HG03354 (cell line): ENCODE measurements around the gene ABLIM2.

Source experiments
- ATAC-seq: cut with Tn5 transposase; IDR thresholded peaks from one replicate; pipeline ENCODE4 v1.9.1; 2021; ENCODE audit warnings: mild to moderate bottlenecking; ENCODE audit not compliant: unreplicated experiment, poor library complexity, severe bottlenecking

ABLIM2 gene

DNA sequence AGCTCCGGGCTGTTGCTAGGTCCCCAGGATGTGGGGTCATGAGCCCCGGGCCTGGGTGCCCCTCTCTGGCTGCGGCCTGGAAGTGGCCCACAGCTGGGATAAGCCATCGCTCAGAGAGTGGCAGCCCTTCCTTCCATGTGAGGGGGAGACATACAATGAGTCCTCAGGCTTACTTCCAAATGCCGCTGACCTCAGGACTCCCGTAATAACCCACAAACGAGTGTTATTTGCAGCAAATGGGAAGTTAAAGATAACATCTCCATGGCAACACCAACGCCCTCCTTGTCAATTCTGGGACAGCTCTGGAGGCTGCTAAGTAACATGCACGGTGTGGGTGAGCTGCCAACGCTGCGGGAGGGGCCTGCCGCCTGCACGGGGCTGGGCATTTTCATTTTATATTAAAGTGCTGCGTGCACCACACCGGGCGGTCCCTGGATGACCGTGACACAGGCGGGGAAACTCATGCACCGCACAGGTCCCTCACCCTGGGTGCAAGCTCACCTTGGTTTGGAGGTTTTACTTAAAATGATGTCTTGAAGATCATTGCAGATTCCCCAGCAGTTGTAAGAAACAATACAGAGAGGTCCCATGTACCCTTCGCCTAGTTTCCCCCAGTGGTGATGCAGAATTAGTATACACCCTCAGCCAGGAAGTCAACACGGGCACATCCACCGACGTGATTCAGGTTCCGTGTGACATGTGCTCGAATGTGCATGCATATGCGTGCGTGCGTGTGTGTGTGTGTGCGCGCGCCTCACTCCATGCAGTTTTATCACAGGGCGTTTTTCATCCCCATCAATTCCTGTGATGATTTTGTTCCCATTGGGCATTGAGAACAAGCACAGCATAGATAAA is 79.4 kb downstream of the ABLIM2 start:
- ATAC-seq = no peak

DNA sequence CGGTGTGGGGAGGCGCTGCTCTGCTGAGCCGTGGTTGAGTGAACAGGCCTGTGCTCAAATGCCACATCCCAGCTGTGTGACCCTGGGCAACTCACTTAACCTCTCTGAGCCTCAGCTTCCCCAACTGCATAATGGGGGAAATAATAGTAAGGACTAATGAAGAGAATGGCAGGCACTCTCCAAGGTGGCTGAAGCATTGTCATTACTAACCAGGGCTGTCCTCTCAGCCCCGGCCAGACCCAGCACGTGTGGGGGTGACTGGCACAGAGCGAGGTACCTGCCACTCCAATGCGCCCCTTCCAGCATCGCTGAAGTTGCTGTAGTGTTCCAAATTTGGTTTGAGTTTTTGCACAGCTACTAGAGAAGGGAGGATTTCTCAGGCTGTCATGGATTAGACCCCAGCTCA is 80.0 kb downstream of the ABLIM2 start:
- no peak for ATAC-seq

DNA sequence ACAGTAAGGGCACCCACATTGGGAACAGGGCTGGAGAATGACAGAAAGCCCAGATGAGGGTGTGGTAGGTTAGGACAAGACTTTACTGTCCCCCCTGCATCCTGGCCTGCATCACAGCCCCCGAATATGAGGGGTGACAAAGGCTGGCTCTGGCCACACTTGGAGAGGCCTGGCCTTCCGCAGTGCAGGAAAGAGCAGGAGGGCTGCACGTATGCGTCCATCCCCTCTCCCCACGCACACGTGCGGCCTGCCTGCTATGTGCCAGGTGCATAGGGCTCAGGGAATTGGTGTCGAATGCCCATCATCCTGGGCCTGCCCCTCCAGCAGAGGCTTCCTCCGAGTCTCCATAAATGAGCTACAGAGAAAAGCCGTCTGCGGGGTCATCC is 80.5 kb downstream of the ABLIM2 start:
- no peak for ATAC-seq

DNA sequence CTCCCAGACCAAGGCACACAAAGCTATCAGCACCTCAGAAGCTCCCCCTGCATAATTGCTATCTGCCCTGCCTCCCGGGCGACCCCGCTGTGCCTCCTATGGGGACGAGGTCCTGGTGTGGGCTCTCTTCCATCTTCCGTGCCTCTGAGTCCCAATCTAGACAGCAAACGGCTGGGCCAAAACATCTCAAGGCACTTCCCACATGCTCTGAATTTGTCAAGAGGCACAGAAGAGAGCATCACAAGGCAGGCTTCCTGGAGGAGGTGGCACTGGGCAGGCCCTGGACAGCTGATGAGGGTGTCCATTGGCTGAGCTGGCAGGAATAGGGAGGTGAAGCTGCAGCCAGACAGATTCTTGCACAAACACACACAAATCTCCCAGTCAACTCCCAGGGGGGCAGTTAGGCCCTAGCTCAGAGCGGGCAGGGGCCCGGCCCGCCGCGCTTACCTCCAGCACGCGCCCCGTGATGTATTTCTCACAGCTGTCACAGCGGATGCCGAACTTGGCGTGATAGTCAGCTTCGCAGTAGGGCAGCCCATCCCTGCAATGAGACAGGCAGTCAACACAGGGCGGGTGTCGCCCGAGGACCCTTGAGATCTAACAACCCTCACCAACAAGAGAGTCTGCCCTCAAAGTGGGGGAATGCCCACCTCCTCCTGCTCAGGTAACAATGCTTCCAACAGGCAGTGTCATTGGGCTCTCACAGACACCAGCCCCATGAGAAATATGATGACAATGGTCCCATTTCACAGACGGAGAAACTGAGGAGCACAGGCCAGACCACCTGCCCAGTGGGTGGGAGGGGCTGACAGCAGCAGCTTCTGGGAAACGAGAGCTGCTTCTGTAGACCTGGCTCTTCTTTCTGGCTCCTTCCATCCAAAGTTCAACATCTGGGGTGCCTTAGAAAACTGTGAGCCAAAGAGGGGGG is 81.2 kb downstream of the ABLIM2 start:
- ATAC-seq = no peak

DNA sequence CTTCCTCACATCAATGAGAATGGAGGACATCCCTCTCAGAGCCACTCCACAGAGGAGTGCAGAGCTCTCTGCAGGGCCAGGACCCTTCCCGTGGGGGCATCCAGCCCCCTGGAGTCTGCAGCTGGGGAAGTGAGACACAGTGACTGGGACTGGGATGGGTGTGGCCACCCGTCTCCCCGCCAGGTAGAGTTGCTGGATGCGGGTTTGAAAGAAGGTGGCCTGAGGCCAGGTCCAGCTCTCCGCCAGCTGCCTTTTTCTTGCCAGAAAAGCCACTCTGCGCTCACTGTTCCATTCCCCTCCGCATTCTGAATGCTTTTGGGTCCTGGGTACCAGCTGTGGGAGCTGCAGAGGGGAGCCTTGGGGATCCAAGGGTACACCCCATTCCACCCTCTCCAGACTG is 82.6 kb downstream of the ABLIM2 start:
- ATAC-seq = no peak

DNA sequence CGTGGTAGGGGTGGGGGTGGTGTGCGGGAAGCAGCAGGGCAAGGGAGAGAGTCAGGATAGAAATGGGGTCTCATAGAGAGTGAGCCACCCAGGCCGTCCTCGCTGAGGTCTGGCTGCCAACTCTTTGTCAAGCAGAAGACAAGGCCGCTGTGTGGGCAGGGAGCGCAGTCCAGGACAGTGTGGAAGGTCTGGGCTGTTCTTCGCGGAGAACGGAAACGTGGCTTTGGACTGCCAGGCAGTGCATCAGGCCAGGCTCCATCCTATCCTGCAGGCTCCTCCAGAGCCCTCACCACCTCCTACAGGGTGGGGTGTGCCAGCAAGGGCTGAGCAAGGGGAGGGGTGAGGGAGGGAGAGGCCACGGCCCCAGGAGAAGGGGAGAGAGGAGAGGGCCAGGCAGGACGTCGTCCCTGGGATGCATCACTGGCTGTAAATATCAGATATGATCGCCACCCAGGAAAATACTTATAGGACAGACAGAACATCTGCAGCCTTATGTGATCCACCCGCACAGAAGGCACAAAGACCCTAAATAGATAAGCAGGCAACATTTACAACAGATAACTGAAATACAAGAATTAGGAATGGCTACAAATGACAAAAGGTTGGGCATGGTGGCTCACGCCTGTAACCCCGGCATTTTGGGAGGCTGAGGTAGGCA is 85.3 kb downstream of the ABLIM2 start:
- ATAC-seq = no peak

DNA sequence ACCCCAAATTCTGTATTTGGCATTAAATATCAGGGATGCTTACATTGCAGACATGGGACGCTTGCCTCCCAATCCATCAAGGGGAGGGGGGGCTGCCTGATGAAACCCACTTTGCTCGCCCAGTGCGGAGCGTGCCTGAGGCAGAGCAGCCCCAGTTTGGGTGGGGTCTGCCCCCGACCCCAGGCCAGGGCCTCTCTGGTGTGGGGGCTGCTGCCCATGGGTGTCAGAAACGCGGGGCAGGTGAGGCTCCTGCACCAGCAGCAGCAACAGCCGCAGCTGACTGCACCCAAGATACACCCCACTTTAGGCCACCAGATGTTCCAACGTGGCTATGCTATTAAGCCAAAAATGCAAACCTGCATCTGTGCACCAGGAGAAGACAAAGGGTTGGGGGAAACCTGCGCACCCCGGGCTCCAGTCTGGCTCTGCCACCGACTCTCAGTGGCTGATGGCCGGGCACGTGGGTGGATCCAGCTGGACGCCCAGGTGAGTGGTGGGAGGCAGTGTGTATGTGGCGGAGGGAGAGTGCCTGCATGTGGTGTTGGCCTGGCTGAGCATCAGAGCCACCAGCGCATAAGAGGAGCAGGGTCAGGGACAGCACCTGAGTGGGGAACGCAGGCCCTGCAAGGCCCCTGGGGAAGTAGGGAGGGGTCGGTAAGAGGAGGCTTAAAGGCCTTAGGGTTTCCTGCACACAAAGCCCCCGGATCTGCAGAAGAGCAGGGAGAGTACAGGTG is 86.2 kb downstream of the ABLIM2 start:
- ATAC-seq = no peak

DNA sequence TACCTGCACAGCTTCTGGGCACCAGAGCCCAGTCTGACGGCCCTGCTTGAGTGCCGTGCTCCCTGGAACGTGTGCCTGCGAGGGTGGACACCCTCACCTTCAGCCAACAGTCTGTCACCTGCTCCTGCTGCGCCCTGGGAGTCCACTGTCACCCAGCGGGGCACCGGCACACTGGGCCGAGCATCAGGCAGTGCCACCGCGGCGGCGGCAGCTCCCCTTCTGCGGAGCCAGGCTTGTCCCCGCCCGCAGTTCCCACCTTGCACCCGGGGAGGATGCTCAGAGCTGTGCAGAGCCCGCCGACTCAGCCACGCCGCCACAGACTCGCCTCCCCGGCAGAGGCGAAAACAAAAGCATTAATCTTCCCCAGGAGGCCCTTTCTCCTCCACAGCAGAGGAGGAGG is 86.8 kb downstream of the ABLIM2 start:
- no peak for ATAC-seq

DNA sequence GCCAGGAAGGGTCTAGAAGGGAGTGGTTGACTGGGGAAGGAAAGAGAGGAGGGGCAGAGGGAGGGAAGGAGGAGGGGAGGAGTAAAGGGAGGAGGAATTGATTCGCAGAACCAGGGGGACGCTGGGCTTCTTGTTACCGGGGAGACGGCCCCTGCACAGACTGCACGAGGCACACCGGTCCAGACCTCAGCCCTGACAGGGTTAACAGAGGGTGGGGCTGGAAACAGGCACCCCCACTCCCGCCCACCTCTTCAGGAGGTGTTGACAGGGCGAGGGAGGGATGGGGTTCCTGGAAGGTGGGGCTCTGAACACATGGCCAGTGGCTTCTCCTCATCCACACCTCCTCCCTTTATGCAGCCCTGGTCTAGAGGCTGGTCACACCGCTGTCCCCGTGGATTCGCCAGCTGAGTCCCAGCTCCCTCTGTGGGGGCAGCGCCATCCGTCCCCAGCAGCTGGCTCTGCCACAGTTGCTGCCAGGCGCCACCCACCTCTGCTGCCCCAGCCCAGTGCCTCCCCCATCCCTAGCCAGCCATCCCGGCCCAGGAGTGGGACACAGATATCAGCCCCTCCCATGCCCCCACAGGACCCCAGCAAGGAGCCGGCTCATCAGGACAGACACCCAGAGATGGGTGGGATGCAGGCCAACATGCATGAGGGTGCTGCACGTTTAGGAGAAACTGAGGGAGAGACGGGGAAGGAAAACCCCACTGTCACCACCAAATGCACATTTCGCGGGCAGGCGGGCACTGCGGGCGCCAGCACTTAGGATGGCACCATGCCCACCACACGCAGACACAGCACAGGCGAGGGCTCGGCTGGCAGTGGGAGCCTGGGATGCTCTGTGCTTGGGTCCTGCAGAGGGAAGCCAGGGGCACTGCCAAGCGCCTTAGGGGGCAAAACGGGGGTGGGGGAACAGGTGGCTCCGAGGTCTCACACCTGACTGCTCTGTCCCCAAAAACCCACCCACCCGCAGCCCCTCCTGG is 87.6 kb downstream of the ABLIM2 start:
- no peak for ATAC-seq

DNA sequence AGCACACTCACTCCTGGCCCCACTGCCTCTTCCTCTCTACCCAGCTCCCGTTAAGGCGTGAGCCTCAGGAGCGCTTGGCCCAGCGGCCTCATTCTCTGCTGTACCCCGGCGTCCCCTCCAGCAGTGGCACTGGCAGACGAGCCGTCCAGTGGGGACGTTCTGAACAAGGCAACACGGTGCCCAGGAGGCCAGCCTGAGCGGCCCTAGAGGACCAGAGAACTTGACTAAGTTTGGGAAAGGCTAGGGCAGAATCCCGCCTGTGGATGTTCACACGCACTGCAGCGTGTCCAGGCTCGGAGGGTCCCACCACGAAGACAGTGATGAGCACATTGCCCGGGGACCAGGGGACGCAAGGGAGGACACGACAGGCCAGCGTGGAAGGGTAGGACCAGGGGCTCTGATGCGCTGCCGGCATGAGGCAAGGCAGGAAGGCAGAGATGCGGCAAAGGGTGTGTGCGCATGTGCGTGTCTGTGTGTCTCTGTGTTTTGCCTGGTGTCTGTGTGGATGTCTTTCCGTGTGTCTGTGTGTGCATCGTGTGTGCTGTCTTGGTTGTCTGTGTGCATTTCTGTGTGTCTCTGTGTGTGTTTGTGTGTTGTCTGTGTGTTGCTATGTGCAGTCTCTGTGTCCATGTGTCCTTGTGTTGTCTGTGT is 89.4 kb downstream of the ABLIM2 start:
- ATAC-seq = no peak

DNA sequence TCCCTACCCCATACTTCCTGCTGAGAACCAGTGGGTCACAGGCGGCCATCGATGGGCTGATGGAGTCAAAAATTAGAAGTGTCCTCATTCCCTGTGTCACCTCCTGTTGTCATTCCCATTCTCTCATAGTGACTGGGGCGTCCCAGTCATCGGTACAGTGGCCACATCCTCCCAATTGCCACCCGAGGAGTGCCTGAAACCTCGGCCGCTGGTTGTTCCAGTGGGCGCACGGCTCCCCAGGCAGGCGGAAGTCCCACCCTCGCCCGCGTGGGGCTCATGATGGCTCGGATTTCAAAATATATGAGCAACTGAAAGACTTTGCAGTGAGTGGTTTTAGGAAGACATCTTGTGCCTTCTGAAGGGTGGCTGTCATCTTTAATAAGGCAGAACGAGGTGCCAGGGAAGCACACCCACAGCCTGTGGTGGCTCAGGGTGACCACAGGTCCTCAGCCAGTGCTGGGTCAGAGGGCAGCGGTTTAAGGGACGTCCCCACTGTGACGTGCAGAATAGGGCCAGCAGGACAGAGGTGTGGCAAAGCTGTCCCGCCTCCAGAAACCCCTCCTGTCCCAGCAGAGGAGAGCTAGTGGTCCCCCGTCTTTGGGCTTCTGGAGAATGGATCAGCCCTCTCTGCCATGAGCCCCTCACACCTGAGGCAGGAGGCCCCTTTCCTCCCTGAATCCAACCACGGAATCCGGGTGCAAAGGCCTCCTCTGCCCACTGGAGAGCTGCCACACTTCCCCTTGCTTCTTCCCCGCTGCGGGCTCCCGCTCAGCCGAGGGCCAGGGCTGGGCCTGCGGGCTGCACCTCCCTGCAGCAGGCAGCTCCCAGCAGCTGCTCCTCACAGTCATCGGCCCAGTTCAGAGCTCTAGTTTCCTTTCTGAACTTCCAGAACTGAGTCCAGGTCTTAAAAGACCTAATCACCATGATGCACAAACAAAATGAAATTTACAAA is 90.4 kb downstream of the ABLIM2 start:
- ATAC-seq = no peak

DNA sequence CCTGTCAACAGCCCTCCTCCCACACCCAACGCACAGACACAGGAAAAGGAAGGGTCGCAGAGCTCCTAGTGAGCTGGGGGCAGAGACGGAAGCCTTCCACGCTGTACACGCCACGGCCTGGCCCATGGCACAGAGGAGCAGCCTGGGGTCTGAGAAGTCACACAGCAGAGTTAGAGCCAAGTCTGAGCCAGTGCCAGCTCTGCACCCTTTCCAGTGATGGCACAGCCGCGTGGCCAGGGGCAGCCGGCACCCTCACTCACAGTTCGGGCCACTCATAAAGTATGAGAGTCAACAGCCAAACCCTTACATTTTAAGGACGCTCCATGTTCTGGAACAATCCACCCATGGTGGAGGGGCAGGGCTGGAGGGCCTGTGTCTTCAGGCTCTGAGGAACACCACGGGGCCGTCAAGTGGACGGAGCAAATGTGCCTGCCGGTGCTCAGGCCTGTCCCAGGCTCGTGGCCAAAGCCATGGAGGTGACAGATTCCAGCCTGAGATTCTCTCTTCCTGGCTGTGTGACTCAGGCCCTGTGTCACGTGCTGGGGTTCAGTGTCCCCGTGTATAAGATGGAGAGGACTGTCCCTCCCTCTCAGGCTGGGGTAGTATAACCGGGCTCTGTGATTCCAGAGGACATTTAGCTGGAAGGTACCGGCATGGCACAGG is 91.2 kb downstream of the ABLIM2 start:
- ATAC-seq = no peak

DNA sequence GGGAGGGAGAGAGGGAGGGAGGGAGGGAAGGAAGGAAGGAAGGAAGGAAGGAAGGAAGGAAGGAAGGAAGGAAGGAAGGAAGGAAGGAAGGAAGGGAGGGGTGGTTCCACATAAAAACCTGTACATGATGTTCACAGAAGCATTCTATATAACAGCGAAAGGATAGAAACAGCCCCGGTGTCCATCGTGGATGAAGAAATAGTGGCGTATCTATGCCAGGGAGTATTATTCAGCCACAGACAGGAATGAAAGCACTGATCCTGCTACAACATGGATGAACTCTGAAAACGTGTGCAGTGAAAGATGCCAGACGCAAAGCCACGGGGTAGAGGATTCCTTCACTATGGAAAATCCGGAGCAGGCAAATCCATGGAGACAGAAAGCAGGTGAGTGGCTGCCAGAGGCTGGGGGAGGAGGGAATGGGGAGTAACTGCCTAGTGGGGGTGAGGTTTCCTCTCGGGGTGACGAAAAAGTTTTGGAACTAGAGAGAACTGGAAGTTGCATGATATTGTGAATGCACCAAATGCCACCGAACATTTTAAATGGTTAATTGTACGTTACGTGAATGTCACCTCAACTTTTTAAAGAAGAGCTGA is 92.2 kb downstream of the ABLIM2 start:
- no peak for ATAC-seq

DNA sequence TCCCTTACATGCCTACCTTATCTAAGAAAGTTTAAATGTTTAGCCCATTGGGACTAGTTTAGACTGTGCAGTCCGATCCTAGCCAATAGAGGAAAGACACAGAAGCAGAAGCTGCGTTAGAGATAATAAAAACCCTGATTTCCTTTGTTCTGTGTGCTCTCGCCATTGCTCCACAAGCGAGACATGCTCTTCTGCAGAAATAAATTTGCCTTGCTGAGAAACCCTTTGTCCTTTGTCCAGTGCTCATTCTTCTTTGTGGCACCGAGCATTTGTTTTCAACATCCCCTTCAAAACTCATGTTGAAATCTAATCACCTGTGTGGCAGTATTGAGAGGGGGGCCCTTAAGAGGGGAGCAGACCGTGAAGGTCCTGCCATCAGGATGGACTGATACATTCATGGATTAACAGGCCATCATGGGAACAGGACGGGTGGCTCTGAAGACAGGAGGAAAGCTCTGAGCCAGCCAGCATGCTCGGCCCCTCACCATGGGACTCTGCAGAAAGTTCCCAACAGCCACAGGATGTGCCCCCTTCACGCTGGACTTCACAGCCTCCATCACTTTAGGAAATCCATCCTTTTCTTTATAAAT is 94.5 kb downstream of the ABLIM2 start:
- no peak for ATAC-seq

DNA sequence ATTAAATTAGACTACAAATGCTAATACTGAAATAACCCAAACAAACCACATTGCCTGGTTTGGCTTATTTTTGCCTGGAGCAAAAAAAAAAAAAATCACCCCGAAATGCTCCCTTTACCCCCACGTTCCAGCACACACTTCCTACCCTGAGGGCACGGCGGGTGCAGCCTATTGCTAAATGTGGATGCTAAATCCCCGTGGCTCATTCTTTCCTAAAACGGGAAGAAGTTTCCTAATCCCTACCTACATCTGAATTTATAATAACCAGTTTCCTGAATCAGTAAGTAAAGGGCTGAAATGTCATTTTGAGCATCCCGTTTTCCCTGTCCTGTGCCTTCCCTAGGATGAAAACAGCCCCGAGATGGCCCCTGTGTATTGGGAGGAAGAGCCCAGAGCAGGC is 97.0 kb downstream of the ABLIM2 start:
- ATAC-seq = no peak

DNA sequence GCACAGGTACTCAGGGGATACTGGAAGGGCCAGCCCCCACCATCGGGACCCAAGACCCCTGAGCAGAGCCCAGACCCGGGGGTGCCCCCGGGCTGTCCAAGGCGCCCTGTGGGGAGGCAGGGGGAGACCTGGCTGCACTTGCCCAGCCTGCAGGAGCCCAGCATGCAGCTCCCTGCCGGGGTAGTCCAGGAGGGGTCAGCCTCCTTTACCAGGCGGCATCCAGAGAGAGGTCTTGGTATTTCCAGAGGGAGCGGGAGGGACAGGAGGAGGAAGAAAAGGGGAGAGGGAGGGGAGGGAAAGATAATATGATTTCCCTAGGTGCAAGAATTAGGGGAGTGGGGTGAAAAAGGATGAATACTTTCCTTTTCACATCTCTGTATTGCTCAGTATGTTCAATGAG is 97.5 kb downstream of the ABLIM2 start:
- ATAC-seq = no peak
